ENCODE measurements around the gene NGRN. TPM values are rescaled to one million over a fixed set of nuclear protein-coding genes. Genes with fewer than 3 reads are reported as not detected.
A peak's percentile ranks its signal among the peaks of the same experiment; 100 is the strongest.

Gene NGRN, protein sequence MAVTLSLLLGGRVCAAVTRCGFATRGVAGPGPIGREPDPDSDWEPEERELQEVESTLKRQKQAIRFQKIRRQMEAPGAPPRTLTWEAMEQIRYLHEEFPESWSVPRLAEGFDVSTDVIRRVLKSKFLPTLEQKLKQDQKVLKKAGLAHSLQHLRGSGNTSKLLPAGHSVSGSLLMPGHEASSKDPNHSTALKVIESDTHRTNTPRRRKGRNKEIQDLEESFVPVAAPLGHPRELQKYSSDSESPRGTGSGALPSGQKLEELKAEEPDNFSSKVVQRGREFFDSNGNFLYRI
- total RNA-seq (2014; rRNA removed), result 74.1 and 87.5 TPM in 2 replicates
- 68.6 TPM for polyA plus RNA-seq (2012)

- peak; percentile 85 for DNase-seq (ENCODE audit: low read depth)
Observed at GRCh38 chr15:90265271-90266060, at the start of gene NGRN. Gene NGRN, plus strand, starts transcription at chr15:90265672. Its CDS starts 41 bp downstream, at chr15:90265713.

DNA sequence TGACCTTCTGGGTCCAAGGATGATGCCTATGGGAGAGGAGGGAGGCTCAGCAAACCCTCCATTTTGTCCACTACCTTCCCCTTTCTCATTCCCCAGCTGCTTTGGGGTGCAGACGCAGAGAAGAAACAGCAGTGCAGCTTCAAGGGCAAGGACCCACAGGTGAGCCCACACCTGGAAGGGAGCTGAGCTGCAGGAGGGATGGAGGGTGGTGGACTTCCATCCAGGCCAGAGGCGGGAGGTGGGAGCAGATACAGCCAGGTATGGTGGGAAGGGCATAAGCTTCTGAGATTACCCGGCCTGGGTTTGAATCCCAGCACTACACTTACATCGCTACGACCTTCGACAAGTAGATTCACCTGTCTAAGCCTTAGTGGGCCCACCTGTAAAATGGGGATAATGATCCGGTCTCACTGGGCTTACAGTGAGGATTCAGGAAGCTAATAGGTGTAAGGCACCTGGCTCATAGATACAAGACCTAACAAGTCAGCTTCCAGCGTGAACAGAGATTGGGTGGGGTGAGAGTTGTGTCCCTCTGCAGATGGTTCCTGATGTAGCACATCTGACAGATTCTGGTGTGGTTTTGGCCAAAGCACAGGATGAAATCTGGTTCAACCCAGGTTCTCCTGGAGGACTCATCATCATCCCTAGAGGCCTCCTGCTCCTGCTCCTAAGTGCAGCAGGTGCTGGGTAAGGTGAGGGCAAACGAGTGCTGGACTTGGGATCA lies 47.6 kb upstream of the NGRN start:
- no peak for DNase-seq (ENCODE audit: low read depth)

- no peak for DNase-seq (ENCODE audit: low read depth)
Observed at GRCh38 chr15:90219421-90220141, 45.9 kb upstream of the NGRN start.

DNA sequence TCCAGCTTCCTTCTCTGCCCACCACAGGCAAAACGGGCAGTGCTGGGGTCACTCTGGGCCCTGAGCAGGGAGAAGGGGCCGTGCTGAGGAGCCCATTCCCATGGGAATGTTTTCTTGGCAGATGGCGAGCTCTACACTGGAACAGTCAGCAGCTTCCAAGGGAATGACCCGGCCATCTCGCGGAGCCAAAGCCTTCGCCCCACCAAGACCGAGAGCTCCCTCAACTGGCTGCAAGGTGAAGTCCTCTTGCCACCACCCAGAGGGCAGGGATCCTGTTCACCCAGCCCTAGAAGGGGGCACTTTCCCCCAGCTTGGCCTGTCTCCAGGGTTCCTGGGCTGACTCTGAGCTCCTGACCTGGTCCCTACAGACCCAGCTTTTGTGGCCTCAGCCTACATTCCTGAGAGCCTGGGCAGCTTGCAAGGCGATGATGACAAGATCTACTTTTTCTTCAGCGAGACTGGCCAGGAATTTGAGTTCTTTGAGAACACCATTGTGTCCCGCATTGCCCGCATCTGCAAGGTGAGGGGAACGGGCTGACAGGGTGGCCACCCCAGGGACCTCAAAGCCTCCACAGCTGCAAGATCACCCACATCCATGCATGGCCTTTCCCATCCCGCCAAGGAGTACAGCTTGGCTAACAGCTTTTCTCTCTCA lies 44.1 kb upstream of the NGRN start:
- peak; percentile 81 for DNase-seq (ENCODE audit: low read depth)

GRCh38 chr15:90222547-90222946 lies 42.9 kb upstream of the NGRN start:
- no peak for DNase-seq (ENCODE audit: low read depth)

DNA sequence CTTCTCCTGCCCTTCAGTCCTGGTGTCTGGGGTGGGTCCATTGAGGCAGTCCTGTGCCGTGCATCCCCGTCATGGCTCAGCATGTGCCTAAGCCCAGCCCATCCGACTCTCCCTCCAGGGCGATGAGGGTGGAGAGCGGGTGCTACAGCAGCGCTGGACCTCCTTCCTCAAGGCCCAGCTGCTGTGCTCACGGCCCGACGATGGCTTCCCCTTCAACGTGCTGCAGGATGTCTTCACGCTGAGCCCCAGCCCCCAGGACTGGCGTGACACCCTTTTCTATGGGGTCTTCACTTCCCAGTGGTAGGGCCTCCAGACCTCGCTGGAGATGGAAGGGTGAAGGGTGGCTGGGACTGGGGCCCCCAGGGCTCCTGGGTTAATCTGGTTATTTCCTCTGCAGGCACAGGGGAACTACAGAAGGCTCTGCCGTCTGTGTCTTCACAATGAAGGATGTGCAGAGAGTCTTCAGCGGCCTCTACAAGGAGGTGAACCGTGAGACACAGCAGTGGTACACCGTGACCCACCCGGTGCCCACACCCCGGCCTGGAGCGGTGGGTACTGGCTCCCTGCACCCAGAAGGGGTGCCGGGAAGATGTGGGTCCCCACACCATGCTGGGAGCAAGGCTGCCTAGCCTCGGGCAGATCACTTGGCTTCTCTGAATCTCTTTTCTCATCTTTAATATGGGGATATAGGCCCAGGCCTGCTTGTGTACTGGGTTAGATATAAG lies 41.9 kb upstream of the NGRN start:
- DNase-seq (ENCODE audit: low read depth), result no peak

GRCh38 chr15:90225047-90225446 lies 40.4 kb upstream of the NGRN start:
- DNase-seq (ENCODE audit: low read depth), result no peak

DNA sequence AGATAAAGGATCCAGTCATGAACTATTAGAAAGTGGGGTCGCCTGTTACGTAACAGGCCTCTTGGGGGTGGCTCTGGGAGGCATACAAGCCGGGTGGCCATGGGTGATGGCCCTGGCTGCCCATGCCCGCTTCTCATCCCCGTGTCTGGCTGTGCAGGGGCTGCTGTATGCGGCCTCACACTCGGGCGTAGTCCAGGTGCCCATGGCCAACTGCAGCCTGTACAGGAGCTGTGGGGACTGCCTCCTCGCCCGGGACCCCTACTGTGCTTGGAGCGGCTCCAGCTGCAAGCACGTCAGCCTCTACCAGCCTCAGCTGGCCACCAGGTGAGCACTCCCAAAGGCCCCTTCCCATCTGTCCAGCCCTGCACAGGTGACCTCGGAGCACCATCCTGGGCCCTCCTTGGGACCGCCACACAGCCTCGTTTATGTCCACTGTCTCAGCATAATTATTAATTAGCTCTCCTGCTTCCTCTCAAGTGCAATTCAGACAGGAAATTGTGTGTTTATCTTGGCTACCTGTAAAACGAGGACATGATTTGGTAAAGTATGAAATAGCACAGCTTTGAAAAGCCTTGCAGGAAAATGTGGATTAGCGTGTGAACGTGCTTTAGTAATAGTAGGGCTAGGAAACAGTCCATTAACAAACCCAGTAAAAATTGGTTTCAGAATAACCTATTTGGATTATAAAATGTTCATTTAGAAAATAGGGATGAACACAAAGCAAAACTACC lies 39.8 kb upstream of the NGRN start:
- no peak for DNase-seq (ENCODE audit: low read depth)

DNA sequence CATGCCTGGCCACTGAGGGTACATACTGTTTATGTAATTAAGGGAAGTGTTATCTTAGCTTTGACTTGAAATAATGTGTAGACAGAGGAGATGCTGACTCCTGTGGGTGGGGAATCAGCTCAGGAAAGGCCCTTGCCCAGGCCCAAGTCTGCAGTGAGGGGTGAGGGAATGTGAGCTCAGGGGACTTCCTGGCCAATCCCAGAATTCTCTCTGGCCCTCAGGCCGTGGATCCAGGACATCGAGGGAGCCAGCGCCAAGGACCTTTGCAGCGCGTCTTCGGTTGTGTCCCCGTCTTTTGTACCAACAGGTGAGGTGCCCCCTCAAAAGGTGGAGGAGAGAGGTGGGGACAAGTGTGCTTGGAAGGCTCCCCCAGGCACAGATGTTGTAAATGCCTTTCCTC lies 38.1 kb upstream of the NGRN start:
- no peak for DNase-seq (ENCODE audit: low read depth)

- DNase-seq (ENCODE audit: low read depth), result no peak
Observed at GRCh38 chr15:90227816-90228772, 37.4 kb upstream of the NGRN start.

- DNase-seq (ENCODE audit: low read depth), result no peak
Observed at GRCh38 chr15:90228960-90229359, 36.5 kb upstream of the NGRN start.

DNA sequence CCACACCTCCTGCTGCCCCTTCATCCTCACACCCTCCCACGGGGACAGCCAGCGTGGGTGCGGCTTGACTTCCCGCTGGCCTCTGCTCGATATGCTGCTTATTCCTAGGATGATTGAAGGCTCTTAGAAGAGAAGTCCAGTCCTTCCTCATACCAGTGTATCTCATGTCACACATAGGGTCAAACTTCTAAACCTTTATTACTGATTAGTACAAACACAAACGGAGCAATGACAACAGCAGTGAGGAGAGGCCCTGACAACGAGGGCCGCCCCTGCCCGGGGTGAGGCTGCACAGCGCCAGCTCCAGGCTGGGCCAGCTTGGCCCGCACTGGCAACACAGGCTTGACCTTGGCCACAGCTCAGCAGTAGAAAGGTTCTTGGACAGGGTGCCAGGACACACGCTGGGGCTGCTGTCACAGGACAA lies 35.4 kb upstream of the NGRN start:
- no peak for DNase-seq (ENCODE audit: low read depth)

GRCh38 chr15:90230610-90231009 lies 34.9 kb upstream of the NGRN start:
- no peak for DNase-seq (ENCODE audit: low read depth)

DNA sequence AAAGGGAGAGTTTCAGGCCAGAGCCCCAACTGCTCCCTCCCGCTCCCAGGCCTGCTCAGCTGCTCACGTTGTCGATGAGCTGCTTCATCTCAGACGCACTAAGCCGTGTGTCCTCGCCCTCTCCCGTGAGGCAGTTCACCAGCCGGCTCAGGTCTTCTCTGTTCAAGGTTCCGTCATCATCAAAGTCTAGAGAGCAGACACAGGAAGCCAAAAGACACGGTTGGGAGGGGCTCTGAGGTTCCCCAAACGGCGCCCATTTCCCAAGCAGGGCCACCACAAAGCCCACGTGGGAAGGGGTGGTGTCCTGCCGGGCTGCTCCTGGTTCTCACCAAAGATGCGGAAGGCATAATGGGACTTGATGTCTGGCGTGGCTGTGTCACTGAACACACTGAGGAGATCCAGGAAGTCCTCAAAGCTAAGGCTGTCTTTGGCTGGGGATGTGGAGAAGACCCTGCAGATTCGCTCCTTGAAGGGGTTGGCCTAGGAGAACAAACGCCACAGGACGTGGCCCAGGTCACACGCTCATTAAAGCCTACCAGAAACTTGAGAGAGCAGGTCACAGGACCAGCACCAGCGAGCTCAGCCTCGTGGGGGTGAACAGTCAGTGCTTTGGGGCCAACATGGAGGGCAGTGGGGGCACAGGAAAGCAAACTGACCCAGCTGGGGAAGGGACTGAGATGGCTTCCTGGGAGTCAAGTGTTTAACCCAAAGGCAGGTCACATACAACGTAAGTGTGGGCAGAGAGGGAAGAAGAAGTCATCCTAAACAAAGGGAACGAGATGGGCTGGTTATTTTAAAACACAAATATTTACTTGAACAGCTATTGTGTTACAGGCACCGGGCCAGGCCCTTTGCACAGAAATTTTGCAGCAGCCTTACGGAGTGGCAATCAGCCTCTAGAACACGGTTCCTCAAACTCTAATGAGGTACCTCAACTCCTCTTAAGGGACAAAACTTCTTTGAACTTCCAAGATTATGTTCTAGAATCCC lies 34.1 kb upstream of the NGRN start:
- DNase-seq (ENCODE audit: low read depth), result no peak

GRCh38 chr15:90232196-90232595 lies 33.3 kb upstream of the NGRN start:
- peak; percentile 9 for DNase-seq (ENCODE audit: low read depth)

- DNase-seq (ENCODE audit: low read depth), result no peak
Observed at GRCh38 chr15:90232941-90233386, 32.5 kb upstream of the NGRN start.

Data from LHCN-M2 (cell line).